Measurements from ENCODE around the gene MYCBPAP.

MYCBPAP gene

GRCh38 chr17:50565402-50566350 is 57.4 kb downstream of the MYCBPAP start:
- H3K4me3 Mint-ChIP-seq = no peak overlapping the region
- H3K27ac Mint-ChIP-seq = no peak overlapping the region
- H3K36me3 Mint-ChIP-seq (ENCODE audit: low read depth) = no peaks in the 10 kb centered on the region
- no peak for DNase-seq
- peaks cover 5% of the 10 kb centered on the region for H3K4me1 Mint-ChIP-seq (ENCODE audit: low read depth)
- H3K9me3 Mint-ChIP-seq = no peaks in the 10 kb centered on the region
- H3K27me3 Mint-ChIP-seq = peaks cover 61% of the 10 kb centered on the region

GRCh38 chr17:50566886-50567285 is 58.6 kb downstream of the MYCBPAP start:
- Mint-ChIP-seq H3K4me3 (no peak overlapping the region), H3K4me1 (ENCODE audit: low read depth) (peaks cover 5% of the 10 kb centered on the region), H3K9me3 (no peaks in the 10 kb centered on the region), H3K27me3 (peaks cover 69% of the 10 kb centered on the region), H3K27ac (no peak overlapping the region), H3K36me3 (ENCODE audit: low read depth) (no peaks in the 10 kb centered on the region)
- DNase-seq = no peak

- Mint-ChIP-seq H3K9me3 (no peaks in the 10 kb centered on the region), H3K4me3 (no peak overlapping the region), H3K27ac (no peak overlapping the region), H3K4me1 (ENCODE audit: low read depth) (no peaks in the 10 kb centered on the region), H3K27me3 (peaks cover 55% of the 10 kb centered on the region), H3K36me3 (ENCODE audit: low read depth) (no peaks in the 10 kb centered on the region)
- no peak for DNase-seq
Observed at GRCh38 chr17:50568659-50569058, 60.4 kb downstream of the MYCBPAP start.

- no peak overlapping the region for H3K4me3 Mint-ChIP-seq
- H3K4me1 Mint-ChIP-seq (ENCODE audit: low read depth) = no peaks in the 10 kb centered on the region
- H3K27ac Mint-ChIP-seq = no peak overlapping the region
- no peaks in the 10 kb centered on the region for H3K36me3 Mint-ChIP-seq (ENCODE audit: low read depth)
- no peak for DNase-seq
- H3K27me3 Mint-ChIP-seq = peaks cover 46% of the 10 kb centered on the region
- H3K9me3 Mint-ChIP-seq = no peaks in the 10 kb centered on the region
Observed at GRCh38 chr17:50569592-50569991, 61.4 kb downstream of the MYCBPAP start.

GRCh38 chr17:50570032-50570431 is 61.8 kb downstream of the MYCBPAP start:
- Mint-ChIP-seq H3K27me3 (peaks cover 44% of the 10 kb centered on the region), H3K9me3 (no peaks in the 10 kb centered on the region), H3K4me3 (no peak overlapping the region), H3K4me1 (ENCODE audit: low read depth) (no peaks in the 10 kb centered on the region), H3K36me3 (ENCODE audit: low read depth) (no peaks in the 10 kb centered on the region), H3K27ac (no peak overlapping the region)
- DNase-seq = no peak

- H3K36me3 Mint-ChIP-seq (ENCODE audit: low read depth) = no peaks in the 10 kb centered on the region
- no peaks in the 10 kb centered on the region for H3K9me3 Mint-ChIP-seq
- no peak for DNase-seq
Observed at GRCh38 chr17:50570528-50570927, 62.3 kb downstream of the MYCBPAP start.

GRCh38 chr17:50571681-50572080 is 63.4 kb downstream of the MYCBPAP start:
- no peak for DNase-seq
- Mint-ChIP-seq H3K9me3 (no peaks in the 10 kb centered on the region), H3K27ac (no peak overlapping the region), H3K4me1 (ENCODE audit: low read depth) (no peaks in the 10 kb centered on the region), H3K4me3 (no peak overlapping the region), H3K36me3 (ENCODE audit: low read depth) (no peaks in the 10 kb centered on the region), H3K27me3 (peaks cover 27% of the 10 kb centered on the region)

More at GRCh38 chr17:50570528-50570927, 62.3 kb downstream of the MYCBPAP start:
- Mint-ChIP-seq H3K4me1 (ENCODE audit: low read depth) (no peaks in the 10 kb centered on the region), H3K27ac (no peak overlapping the region), H3K4me3 (no peak overlapping the region), H3K27me3 (peaks cover 39% of the 10 kb centered on the region)

- Mint-ChIP-seq H3K4me3 (no peak overlapping the region), H3K27ac (no peak overlapping the region), H3K36me3 (ENCODE audit: low read depth) (no peaks in the 10 kb centered on the region), H3K9me3 (no peaks in the 10 kb centered on the region), H3K4me1 (ENCODE audit: low read depth) (no peaks in the 10 kb centered on the region), H3K27me3 (peaks cover 19% of the 10 kb centered on the region)
- DNase-seq = no peak
Observed at GRCh38 chr17:50572541-50572940, 64.3 kb downstream of the MYCBPAP start.

- no peaks in the 10 kb centered on the region for H3K36me3 Mint-ChIP-seq (ENCODE audit: low read depth)
- DNase-seq = no peak
- no peak overlapping the region for H3K27ac Mint-ChIP-seq
- H3K4me3 Mint-ChIP-seq = no peak overlapping the region
- no peaks in the 10 kb centered on the region for H3K4me1 Mint-ChIP-seq (ENCODE audit: low read depth)
- no peaks in the 10 kb centered on the region for H3K9me3 Mint-ChIP-seq
- H3K27me3 Mint-ChIP-seq = peaks cover 17% of the 10 kb centered on the region
Observed at GRCh38 chr17:50573866-50574611, 65.8 kb downstream of the MYCBPAP start.

GRCh38 chr17:50575581-50576210 is 67.5 kb downstream of the MYCBPAP start:
- peaks cover 18% of the 10 kb centered on the region for H3K27me3 Mint-ChIP-seq
- H3K36me3 Mint-ChIP-seq (ENCODE audit: low read depth) = no peaks in the 10 kb centered on the region
- no peaks in the 10 kb centered on the region for H3K4me1 Mint-ChIP-seq (ENCODE audit: low read depth)
- no peak overlapping the region for H3K4me3 Mint-ChIP-seq
- no peak for DNase-seq
- H3K9me3 Mint-ChIP-seq = no peaks in the 10 kb centered on the region
- H3K27ac Mint-ChIP-seq = no peak overlapping the region

GRCh38 chr17:50576864-50577263 is 68.6 kb downstream of the MYCBPAP start:
- Mint-ChIP-seq H3K36me3 (ENCODE audit: low read depth) (no peaks in the 10 kb centered on the region), H3K27ac (no peak overlapping the region), H3K27me3 (peaks cover 15% of the 10 kb centered on the region), H3K4me1 (ENCODE audit: low read depth) (no peaks in the 10 kb centered on the region), H3K9me3 (no peaks in the 10 kb centered on the region), H3K4me3 (no peak overlapping the region)
- no peak for DNase-seq

- no peak overlapping the region for H3K4me3 Mint-ChIP-seq
- H3K4me1 Mint-ChIP-seq (ENCODE audit: low read depth) = no peaks in the 10 kb centered on the region
- peaks cover 14% of the 10 kb centered on the region for H3K27me3 Mint-ChIP-seq
- H3K9me3 Mint-ChIP-seq = no peaks in the 10 kb centered on the region
- H3K36me3 Mint-ChIP-seq (ENCODE audit: low read depth) = no peaks in the 10 kb centered on the region
- H3K27ac Mint-ChIP-seq = no peak overlapping the region
- DNase-seq = no peak
Observed at GRCh38 chr17:50577451-50577954, 69.3 kb downstream of the MYCBPAP start.

- Mint-ChIP-seq H3K4me1 (ENCODE audit: low read depth) (no peaks in the 10 kb centered on the region), H3K36me3 (ENCODE audit: low read depth) (no peaks in the 10 kb centered on the region), H3K27me3 (peaks cover 14% of the 10 kb centered on the region), H3K4me3 (no peak overlapping the region), H3K27ac (no peak overlapping the region), H3K9me3 (no peaks in the 10 kb centered on the region)
- DNase-seq = no peak
Observed at GRCh38 chr17:50578173-50578572, 69.9 kb downstream of the MYCBPAP start.

GRCh38 chr17:50579399-50579798 is 71.2 kb downstream of the MYCBPAP start:
- no peak overlapping the region for H3K4me3 Mint-ChIP-seq
- H3K36me3 Mint-ChIP-seq (ENCODE audit: low read depth) = no peaks in the 10 kb centered on the region
- DNase-seq = no peak
- H3K27me3 Mint-ChIP-seq = peaks cover 14% of the 10 kb centered on the region
- no peak overlapping the region for H3K27ac Mint-ChIP-seq
- no peaks in the 10 kb centered on the region for H3K4me1 Mint-ChIP-seq (ENCODE audit: low read depth)
- no peaks in the 10 kb centered on the region for H3K9me3 Mint-ChIP-seq
